GM23248 (cell line): ENCODE measurements around the gene HTRA1. TPM values are rescaled to one million over a fixed set of nuclear protein-coding genes. Genes with fewer than 3 reads are reported as not detected.

ENCODE experiments used
- DNase-seq: peaks from one replicate; pipeline ENCODE4 v3.0.0-alpha.2; 2015
- H2AFZ ChIP-seq: fragments of 200-600 bp; sonication (generic); 2 replicates; pipeline ENCODE4 v1.6.1; 2016; ENCODE audit warnings: antibody characterized with exemption
- H3F3A ChIP-seq: fragments of 200-600 bp; sonication (generic); 2 replicates; pipeline ENCODE4 v1.6.1; 2016; ENCODE audit warnings: mild to moderate bottlenecking, antibody characterized with exemption, mixed run types; ENCODE audit not compliant: insufficient read depth
- H3K27ac ChIP-seq: fragments of 200-600 bp; sonication (generic); 2 replicates; pipeline ENCODE4 v1.5.1; 2016; ENCODE audit warnings: mild to moderate bottlenecking
- H3K27me3 ChIP-seq: fragments of 200-600 bp; sonication (generic); replicated peaks from 2 replicates; pipeline ENCODE4 v1.6.1; 2016; ENCODE audit warnings: mild to moderate bottlenecking; ENCODE audit not compliant: insufficient read depth
- H3K36me3 ChIP-seq: fragments of 200-600 bp; sonication (generic); 2 replicates; pipeline ENCODE4 v1.6.1; 2016; ENCODE audit warnings: low read depth, mild to moderate bottlenecking
- H3K4me1 ChIP-seq: fragments of 200-600 bp; sonication (generic); 2 replicates; pipeline ENCODE4 v1.6.1; 2016; ENCODE audit warnings: mild to moderate bottlenecking; ENCODE audit not compliant: insufficient read depth
- H3K4me2 ChIP-seq: fragments of 200-600 bp; sonication (generic); one replicate; pipeline ENCODE4 v1.6.1; 2016; ENCODE audit warnings: mild to moderate bottlenecking; ENCODE audit not compliant: unreplicated experiment
- H3K4me3 ChIP-seq: fragments of 200-600 bp; sonication (generic); 2 replicates; pipeline ENCODE4 v1.5.1; 2016; ENCODE audit warnings: mild to moderate bottlenecking
- H3K79me2 ChIP-seq: fragments of 200-600 bp; sonication (generic); 2 replicates; pipeline ENCODE4 v1.6.1; 2016; ENCODE audit warnings: mild to moderate bottlenecking; ENCODE audit not compliant: insufficient read depth
- H3K9ac ChIP-seq: fragments of 200-600 bp; sonication (generic); 2 replicates; pipeline ENCODE4 v1.6.1; 2016; ENCODE audit warnings: mild to moderate bottlenecking
- H3K9me2 ChIP-seq: fragments of 200-600 bp; sonication (generic); 2 replicates; pipeline ENCODE4 v1.6.1; 2016; ENCODE audit warnings: mixed run types, mild to moderate bottlenecking, moderate library complexity; ENCODE audit not compliant: insufficient read depth
- H3K9me3 ChIP-seq: fragments of 200-600 bp; sonication (generic); one replicate; pipeline ENCODE4 v1.6.1; 2017; ENCODE audit warnings: low read depth
- H4K20me1 ChIP-seq: fragments of 200-600 bp; sonication (generic); 2 replicates; pipeline ENCODE4 v1.6.0; 2016; ENCODE audit not compliant: insufficient read depth
- EZH2 ChIP-seq: fragments of 200-600 bp; sonication (generic); IDR thresholded peaks from 2 replicates; pipeline ENCODE4 v1.6.1; 2018; ENCODE audit warnings: antibody characterized with exemption, mild to moderate bottlenecking; ENCODE audit not compliant: insufficient read depth, poor library complexity, severe bottlenecking
- EZH2phosphoT487 ChIP-seq: fragments of 200-600 bp; sonication (generic); IDR thresholded peaks from 2 replicates; pipeline ENCODE4 v1.6.1; 2018; ENCODE audit warnings: antibody characterized with exemption, moderate library complexity, mild to moderate bottlenecking, low read depth; ENCODE audit not compliant: insufficient read depth
- WGBS, 2 experiments: methylation state at CpG; one replicate each; pipeline ENCODE4 v1.1.6; 2015 to 2017; ENCODE audit warnings: low lambda C conversion rate in 2 of 2, low coverage in 1 of 2; ENCODE audit errors: missing lambda C conversion rate in 2 of 2; 5-methylcytosine and 5-hydroxymethylcytosine counted together
- in situ Hi-C: fragments of 300-500 bp; cut with MboI; formaldehyde crosslinking; loops from 2 replicates; pipeline ENCODE4 v1.15.0; 2020
- polyA plus RNA-seq: library from polyadenylated mRNA; unstranded; fragments of >200 nt; fragmentation: Nextera tagmentation; extraction: Ambion mirVana; gene quantifications from 2 replicates; pipeline ENCODE4 v1.2.1, GENCODE V29; 2016
- total RNA-seq: library from RNA; depleted of rRNA; stranded (reverse); fragments of >200 nt; shearing (Covaris generic); gene quantifications from 2 replicates; pipeline ENCODE4 v1.2.3, GENCODE V29; 2014

Gene HTRA1
- total and polyA plus RNA-seq, 2 experiments from 2014 or later = 220 to 405 TPM

GRCh38 chr10:122419876-122420623 lies 41.3 kb upstream of the HTRA1 start:
- H3K9me3 ChIP-seq = no peaks in the 10 kb centered on the region
- H3K27me3 ChIP-seq = no peaks in the 10 kb centered on the region
- peaks cover 11% of the 10 kb centered on the region for H3K36me3 ChIP-seq
- WGBS, 2 experiments = 12 to 20% methylated on average over 3 of the region's 3 CpGs
- DNase-seq = peak; percentile 83
- H3K4me2 ChIP-seq = peak overlapping the region; percentile 64
- in situ Hi-C loops = no loop called here
- no peaks in the 10 kb centered on the region for H3K9me2 ChIP-seq
- H3K27ac ChIP-seq = peak overlapping the region; percentile 72
- H3K4me3 ChIP-seq = peak overlapping the region; percentile 17; the same call in 1 of the 2 replicates
- TF ChIP-seq EZH2phosphoT487 (no peak), EZH2 (no peak)
- peaks cover 40% of the 10 kb centered on the region for H3F3A ChIP-seq
- H3K9ac ChIP-seq = no peak overlapping the region; the same call in 1 of the 2 replicates
- no peaks in the 10 kb centered on the region for H4K20me1 ChIP-seq
- no peak overlapping the region for H2AFZ ChIP-seq
- H3K79me2 ChIP-seq = no peaks in the 10 kb centered on the region
- H3K4me1 ChIP-seq = peaks cover 53% of the 10 kb centered on the region

DNA sequence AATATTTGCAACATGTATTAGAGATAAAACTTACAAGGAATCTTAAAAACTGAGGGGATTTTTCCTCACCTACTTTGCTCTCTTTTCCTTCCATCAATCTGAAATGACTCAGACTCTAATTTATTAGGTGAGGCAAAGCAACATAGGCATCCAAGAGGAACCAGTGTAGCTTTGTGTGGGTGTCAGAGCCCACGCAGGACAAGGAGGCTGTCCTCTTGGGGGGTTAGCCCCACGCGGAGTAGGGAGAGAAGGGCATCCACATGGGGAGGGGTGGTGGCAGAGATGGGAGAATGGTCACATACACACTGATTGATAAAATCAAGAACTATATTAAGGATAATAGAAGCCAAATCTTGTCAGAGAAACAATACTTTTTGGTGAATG lies 40.7 kb upstream of the HTRA1 start:
- Histone ChIP-seq H4K20me1 (no peaks in the 10 kb centered on the region), H3K9ac (no peak overlapping the region; the same call in 1 of the 2 replicates), H3K9me3 (no peaks in the 10 kb centered on the region), H3F3A (peaks cover 40% of the 10 kb centered on the region), H3K4me1 (peaks cover 53% of the 10 kb centered on the region), H3K27me3 (no peaks in the 10 kb centered on the region), H3K79me2 (no peaks in the 10 kb centered on the region), H3K9me2 (no peaks in the 10 kb centered on the region), H3K27ac (peak overlapping the region; percentile 72), H3K4me3 (peak overlapping the region; percentile 17; the same call in 1 of the 2 replicates), H2AFZ (no peak overlapping the region), H3K36me3 (peaks cover 13% of the 10 kb centered on the region), H3K4me2 (peak overlapping the region; percentile 64)
- TF ChIP-seq EZH2phosphoT487 (no peak), EZH2 (no peak)
- 43 to 57% methylated on average over 3 of the region's 3 CpGs for WGBS, 2 experiments
- in situ Hi-C loops = no loop called here
- peak; percentile 42 for DNase-seq

DNA sequence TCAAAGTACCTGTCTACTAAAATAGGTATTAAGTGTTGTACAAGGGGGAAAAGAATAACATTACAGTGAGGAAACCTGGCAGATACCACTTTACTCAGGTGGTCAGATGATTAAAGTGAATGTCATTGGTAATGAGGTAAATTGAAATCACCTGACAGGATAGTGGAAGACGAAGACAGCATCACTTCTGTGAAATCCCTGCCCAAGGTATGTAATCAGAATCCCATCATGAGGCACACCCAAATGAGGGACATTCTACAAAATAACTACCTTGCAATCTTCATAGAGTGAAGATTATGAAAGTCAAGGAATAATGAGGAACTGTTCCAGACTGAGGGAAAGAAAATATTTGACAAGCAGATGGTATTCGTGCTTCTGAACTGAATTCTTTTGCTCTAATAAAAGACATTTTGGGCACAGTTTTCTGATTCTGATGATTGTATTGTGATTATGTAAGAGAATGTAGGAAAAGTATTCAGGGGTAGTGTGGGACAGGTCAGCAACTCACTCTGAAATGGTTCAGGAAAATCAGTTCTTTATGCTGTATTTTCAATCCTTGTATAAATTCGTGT lies 40.2 kb upstream of the HTRA1 start:
- H3K79me2 ChIP-seq = no peaks in the 10 kb centered on the region
- peaks cover 40% of the 10 kb centered on the region for H3F3A ChIP-seq
- in situ Hi-C loops = no loop called here
- peak overlapping the region; percentile 72 for H3K27ac ChIP-seq
- peak overlapping the region; percentile 17; the same call in 1 of the 2 replicates for H3K4me3 ChIP-seq
- peaks cover 9% of the 10 kb centered on the region for H3K36me3 ChIP-seq
- H3K27me3 ChIP-seq = no peaks in the 10 kb centered on the region
- H3K9me2 ChIP-seq = no peaks in the 10 kb centered on the region
- TF ChIP-seq EZH2 = no peak
- H3K9ac ChIP-seq = no peak overlapping the region; the same call in 1 of the 2 replicates
- H3K9me3 ChIP-seq = no peaks in the 10 kb centered on the region
- DNase-seq = peak; percentile 28
- H3K4me2 ChIP-seq = peak overlapping the region; percentile 64
- H4K20me1 ChIP-seq = no peaks in the 10 kb centered on the region
- peaks cover 53% of the 10 kb centered on the region for H3K4me1 ChIP-seq
- 24 to 29% methylated on average over 3 of the region's 3 CpGs for WGBS, 2 experiments
- no peak overlapping the region for H2AFZ ChIP-seq

DNA sequence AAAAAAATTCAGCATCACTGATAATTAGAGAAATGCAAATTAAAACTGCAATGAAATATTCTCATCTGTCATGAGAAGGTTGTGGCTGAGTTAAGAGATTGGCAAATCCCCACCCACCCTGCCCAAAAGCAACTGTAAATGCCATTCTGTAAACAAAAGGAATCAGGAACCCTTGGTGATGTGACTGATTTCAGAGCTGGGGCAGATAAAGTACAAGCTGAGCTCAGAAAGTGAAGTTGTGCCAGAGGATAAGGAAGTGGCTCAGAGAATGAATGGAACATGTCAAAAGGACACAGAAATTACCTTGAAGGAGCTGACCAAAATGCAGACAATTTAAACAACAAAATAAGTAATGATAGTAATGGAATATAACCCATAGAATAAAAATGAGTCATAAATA lies 39.6 kb upstream of the HTRA1 start:
- H2AFZ ChIP-seq = no peak overlapping the region
- peak overlapping the region; percentile 64 for H3K4me2 ChIP-seq
- no peaks in the 10 kb centered on the region for H4K20me1 ChIP-seq
- H3K9ac ChIP-seq = no peak overlapping the region
- peak overlapping the region; percentile 72 for H3K27ac ChIP-seq
- peaks cover 52% of the 10 kb centered on the region for H3K4me1 ChIP-seq
- in situ Hi-C loops = no loop called here
- peaks cover 40% of the 10 kb centered on the region for H3F3A ChIP-seq
- H3K9me2 ChIP-seq = no peaks in the 10 kb centered on the region
- no peak overlapping the region for H3K4me3 ChIP-seq
- no peaks in the 10 kb centered on the region for H3K79me2 ChIP-seq
- peak; percentile 14 for DNase-seq
- H3K27me3 ChIP-seq = no peaks in the 10 kb centered on the region
- H3K9me3 ChIP-seq = no peaks in the 10 kb centered on the region
- peaks cover 9% of the 10 kb centered on the region; the same call in 1 of the 2 replicates for H3K36me3 ChIP-seq
- TF ChIP-seq EZH2 (no peak), EZH2phosphoT487 (no peak)
